ENCODE measurements around the gene TPPP2.

Gene TPPP2

GRCh38 chr14:21057803-21058675, 28.0 kb downstream of the TPPP2 start, which contains the start of gene RNASE8:
RNASE8 (plus strand) TSS chr14:21057822; CDS start chr14:21057893, 71 bp downstream.
- DNase-seq (ENCODE audit: low read depth) = no peak

DNA sequence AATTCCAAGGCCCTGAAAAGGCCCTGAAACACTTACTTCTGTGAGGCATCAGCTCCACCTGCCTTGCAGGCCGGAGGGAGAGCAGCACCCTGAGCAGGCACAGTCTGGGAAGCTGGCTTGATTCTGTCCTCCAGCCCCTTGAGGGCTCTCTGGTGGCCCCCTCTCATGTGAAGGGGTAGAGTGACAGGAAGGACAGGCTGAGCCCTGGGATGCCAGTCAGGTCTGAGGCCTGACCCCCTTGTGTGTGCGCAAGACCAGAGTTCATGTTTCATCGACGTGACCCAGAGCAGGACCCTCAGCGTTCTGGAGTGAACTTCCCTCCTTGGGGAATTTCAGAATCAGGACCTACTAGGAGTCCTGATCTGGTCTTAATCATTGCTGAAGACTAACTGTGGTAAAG, 28.9 kb downstream of the TPPP2 start:
- no peak for DNase-seq (ENCODE audit: low read depth)

DNA sequence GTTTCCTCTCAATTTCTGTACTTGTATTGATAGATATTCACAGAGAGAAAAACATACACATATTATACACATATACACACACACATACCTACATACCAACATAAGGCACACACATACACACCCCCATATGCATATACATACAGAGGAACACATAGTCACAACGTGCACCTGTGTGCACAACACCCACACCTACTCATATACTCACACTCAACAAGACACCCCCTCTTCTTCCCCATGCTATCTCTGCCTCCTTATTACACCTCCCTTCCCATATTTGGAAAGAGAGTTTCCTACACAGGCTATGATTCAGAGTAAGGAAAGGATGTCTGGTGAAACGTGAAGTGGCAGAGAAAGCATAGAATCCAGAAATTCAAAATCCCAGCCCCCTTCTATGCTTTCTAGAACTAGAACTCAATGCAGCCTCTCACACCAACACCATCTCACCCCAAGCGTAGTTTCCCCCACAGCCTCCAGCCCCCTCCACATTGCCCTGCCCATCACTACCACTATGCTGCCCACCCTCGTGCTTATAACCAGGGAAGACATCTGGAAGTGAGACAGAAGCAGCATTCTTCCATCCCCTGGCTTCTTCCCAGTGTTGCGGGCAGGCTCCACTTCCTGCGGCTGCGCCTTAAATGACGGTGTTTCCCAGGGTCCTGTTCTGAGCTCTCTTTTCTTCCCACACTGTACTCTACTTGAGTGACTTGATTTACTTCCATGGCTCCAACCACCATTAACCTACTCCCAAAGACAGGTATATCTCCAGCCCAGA, 30.0 kb downstream of the TPPP2 start:
- no peak for DNase-seq (ENCODE audit: low read depth)

DNA sequence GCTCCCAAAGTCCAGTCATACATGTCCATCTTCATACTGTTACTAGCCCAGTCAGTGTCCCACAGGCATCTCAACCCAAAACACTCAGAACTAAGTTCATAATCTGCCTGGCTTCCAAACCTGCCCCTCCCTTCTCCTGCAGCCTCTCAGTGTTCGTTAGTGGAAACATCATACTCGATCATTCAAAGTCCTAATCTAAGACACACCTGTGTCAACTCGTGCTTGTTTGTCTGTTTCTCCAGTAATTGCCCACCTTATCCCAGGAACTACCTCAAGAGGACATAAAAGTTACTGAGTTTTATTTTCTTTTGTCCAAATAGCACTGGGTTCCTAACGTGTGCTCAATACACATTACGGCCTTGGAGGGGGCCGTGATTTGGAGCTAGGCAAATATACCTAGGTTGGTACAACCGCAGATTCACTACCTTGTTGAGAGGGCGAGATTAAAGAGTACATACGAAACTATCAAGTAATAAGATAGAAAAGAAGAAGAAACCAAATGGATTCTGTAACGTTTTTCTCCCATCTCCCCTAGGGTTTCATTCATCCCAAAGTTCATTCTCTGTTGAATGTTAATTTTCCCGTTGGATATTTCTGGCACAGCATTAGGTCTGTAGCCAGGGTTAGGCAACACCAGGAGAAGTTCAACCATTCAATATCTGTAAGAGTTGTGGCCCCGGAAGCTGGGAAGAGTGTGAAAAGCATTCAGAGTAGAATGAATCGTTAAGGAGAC, 30.8 kb downstream of the TPPP2 start:
- DNase-seq (ENCODE audit: low read depth) = no peak

DNA sequence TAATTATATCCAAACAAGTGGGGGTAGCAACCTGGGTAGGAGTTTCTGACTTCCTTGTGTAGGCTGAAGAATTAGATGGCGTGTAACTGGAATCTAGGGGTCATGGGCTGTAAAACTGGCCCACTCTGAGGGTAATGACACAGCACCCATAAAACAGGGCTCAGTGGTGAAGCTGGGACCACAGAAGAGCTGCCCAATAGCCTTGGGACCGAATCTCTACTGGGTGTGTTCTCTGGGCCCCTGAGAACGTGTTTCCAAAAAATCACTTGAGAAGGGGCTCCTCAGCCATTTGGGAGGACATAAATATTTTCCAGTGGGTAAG, 31.3 kb downstream of the TPPP2 start:
- no peak for DNase-seq (ENCODE audit: low read depth)

- DNase-seq (ENCODE audit: low read depth) = no peak
These were observed 33.5 kb downstream of the TPPP2 start for GRCh38 chr14:21063479-21063878.

DNA sequence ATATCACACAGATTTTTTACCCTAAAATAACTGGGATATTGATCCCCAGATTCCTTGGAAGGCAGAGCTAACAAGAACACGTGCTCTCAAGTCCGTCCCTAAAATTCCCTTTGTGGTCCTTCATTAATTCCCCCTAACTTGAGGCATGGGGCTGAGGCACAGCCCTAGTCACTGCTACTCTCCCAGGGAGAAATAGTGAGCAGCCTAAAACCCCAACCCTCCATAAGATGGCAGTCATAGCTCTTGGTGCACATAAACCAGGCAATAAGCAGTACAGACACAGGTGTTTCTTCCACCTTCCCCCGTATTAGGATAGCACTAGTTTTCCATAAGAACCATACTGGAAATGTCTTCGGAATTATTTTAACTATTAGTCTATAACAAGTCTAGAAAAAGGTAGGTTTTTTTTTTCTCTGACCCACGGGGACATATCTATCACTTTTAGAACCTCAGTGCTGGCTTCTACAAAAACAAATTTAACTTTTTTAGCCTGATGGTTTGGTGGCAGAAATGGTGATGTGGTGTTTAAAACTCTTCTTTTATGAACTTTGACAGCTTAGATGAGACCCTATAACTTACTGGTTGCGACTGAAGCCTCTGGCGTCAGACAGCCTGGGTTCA, 37.0 kb downstream of the TPPP2 start:
- no peak for DNase-seq (ENCODE audit: low read depth)

DNA sequence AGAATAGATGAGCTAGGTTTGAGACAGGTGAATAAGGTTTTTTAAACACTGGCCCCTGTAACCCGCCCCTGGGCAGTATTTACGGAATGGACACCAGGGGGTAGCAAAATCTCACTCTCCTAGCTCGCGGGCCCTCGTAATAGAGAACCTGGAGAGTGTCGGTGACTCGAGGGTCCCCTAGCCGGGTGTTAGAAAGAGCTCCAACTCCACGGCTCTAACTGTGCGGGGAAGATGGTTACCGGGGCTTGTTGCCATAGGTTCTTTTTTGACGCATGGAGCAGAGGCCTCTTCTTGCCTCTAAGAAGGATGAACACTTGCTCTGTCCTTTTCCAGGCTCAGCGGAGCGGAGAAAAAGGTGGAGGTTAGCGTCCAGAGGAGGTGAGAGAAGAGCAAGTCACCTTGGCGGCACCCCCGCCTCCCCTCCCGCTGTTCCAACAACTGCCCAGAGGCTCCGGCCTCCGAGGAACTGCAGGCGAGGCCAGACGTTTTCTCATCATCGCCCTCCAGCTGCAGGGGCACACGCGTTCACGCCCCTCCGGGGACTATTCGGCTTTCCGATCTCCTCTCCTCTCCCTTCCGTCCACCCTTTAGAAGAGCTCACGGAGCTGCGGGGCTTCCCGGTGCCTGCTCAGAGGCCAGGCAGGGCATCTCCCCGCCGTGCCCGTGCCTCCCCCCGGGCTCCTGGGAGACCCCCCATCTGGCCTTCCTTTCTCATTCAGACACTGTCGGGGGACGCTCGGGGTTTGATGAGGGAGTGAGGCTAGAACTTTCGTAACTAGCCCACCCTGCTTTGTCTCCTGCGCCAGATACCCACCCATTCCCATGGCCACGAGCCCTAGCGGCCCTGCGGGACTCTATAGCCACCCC, 38.7 kb downstream of the TPPP2 start:
- no peak for DNase-seq (ENCODE audit: low read depth)

DNA sequence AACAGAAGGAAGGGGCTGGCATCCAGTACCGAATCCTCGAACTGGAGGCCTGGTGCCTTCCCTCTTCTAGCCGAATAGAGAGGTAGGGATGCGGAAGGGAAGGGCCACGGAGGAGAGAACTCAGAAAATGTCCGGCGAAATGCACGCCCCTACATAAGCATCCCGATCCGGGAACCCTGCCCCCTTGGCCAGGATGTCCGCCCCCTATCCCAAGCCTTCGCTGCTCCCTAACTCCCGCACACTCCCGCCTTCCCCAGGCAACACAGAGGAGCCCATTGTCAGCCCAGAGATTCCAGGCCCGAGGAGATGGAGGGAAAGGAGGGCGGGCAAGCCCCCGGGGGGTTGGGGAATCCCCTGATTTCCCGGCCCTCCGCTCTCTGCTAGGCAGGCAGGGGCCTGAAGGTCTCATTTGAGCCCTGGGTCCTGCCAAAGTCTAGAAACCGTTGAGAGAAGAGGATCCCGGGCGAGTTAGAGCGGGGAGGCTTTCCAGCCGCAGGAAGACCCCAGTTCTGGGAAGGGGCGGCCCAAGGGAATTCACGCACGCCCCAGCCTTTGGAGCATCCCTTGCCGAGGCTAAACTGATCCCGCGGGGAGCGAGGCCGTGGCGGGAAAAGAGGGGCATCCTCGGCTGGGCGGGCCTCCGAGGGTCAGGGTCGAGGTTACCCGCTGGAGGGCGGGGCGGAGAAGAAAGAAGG, 39.5 kb downstream of the TPPP2 start:
- DNase-seq (ENCODE audit: low read depth) = no peak

DNA sequence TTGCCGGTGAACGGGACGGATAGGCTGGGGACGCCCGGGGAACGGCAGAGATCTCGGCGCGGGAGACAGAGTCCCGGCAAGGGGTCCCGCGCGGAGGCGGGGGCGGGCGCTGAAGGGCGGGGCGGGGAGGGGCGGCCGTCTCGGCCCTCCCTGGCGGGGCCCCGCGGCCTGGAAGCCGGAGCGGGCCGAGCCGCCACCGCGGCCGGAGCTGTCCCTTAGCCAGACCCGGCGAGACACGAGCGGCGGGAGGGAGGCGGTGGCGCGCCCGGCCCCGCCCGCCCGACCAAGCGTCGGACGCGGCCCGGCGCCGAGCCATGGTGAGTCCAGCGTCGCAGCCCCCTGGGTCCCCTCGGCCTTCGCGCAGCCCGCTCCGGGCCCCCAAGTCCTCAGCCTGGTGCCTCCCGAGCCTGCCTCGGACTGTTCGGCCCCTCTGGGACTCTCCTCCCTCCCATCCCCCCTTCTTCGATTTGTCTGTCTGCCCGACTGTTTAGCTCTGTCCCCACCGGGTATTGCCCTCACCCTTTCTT, 40.1 kb downstream of the TPPP2 start, which contains the start of gene ARHGEF40:
Gene ARHGEF40 (plus strand): TSS at position 222 of the 527 bp plus-strand sequence. CDS start 93 bp downstream, at position 315.
- DNase-seq (ENCODE audit: low read depth) = no peak

DNA sequence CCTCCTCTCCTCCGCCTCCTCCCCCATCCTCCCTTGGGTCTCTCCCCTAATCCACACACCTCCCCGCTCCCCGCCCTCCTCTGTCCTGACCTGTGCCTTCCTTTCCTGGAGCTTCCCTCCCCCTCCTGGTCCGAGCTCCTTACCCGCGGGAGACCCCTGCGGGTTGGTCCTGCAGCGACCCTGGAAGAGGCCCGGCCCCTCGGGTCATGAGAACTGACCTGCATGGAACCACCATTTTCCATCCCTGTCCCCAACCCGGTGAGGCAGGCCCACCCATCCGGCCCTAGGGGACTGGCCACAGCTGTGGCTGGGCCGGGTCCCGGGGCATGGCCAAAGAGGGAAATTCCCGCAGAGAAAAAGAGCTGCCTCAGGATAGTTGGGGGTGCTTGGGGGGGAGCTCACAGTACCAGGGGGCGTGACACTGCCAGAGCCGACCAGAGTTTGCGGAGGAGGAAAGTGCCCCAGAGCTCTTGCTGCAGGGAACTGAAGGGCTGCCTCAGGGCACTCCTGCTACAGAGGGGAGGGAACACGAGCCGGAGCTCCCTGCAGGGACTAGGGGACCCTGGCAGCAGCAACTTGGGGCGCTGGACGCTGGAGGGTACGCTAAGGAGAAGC, 40.7 kb downstream of the TPPP2 start:
- no peak for DNase-seq (ENCODE audit: low read depth)

DNA sequence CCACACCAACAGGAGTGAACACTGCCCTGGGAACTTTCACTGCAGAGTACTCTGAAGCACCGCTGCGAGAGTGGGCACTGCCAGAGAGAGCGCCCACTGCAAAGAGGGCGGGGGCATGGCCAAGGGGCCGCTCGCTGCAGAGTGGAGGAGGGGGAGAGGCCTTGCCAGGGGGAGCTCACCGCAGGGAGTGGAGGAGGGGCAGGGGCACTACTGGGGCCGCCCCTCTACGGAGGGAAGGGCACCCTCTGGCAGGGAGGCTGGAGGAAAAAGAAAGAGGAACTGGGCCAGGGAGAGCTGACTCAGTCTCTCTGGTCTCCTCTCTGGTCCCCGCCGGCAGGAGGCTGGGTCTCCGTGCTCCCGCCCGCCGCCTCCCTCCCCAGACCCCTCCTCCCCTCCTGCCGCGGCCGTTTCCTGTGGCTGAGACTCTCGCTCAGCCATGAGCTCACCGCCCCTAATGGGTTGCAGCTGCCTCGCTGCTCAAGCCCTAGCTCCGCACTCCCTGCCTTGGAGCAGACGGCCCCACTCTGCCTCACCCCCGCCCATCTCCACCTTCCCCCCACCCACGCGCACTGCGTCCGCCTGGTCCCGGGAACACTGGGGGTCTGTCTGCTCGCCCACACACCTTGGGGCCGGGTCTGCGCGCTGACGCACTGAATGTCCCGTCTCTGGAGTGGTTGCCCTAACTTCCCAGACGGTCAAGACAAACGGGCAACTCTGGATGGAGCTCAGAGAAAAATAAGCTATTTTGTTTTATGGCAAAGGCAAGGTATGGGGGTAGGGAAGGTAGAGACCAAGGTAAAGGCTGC, 41.4 kb downstream of the TPPP2 start:
- DNase-seq (ENCODE audit: low read depth) = no peak

DNA sequence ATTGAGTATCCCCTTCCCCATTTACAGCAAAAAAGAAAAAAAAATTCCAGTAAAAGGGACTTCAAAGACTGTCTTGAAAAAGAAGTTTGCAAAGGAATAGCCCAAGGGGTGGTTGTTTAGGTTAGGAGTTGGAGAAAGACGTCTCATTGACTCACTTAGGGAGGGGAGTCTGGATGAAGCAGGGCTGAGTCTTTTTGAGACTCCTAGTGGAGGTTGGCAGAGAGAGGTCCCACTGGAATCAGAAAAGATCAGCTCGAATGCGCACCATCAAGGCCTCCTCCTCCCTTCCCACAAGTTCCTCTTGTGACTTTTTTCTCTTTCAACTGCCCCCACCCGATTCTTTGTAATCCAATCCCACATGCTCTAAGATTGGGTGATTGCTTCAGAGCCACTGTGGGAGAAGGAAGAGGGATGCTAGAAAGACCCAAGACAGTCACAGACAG, 42.0 kb downstream of the TPPP2 start:
- no peak for DNase-seq (ENCODE audit: low read depth)

DNA sequence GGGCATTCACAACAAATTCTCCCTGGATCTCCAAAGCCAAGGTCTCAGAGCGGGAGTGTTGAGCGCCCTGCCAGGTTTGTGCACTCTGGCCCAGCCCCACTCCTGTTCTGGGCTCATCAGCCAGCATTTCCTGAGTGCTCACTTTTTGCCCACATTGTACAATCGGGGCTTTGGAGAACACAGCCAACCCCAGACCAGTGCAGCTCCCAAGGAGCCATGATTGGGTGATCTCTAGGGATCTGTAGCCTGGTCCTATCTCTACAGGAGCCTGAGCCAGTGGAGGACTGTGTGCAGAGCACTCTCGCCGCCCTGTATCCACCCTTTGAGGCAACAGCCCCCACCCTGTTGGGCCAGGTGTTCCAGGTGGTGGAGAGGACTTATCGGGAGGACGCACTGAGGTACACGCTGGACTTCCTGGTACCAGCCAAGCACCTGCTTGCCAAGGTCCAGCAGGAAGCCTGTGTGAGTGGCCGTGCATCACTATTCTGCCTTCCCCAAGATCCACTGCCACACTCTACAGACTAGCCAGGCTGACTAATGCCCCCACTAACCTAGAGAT, 42.8 kb downstream of the TPPP2 start:
- no peak for DNase-seq (ENCODE audit: low read depth)

GRCh38 chr14:21073921-21074320, 43.9 kb downstream of the TPPP2 start:
- DNase-seq (ENCODE audit: low read depth) = no peak

DNA sequence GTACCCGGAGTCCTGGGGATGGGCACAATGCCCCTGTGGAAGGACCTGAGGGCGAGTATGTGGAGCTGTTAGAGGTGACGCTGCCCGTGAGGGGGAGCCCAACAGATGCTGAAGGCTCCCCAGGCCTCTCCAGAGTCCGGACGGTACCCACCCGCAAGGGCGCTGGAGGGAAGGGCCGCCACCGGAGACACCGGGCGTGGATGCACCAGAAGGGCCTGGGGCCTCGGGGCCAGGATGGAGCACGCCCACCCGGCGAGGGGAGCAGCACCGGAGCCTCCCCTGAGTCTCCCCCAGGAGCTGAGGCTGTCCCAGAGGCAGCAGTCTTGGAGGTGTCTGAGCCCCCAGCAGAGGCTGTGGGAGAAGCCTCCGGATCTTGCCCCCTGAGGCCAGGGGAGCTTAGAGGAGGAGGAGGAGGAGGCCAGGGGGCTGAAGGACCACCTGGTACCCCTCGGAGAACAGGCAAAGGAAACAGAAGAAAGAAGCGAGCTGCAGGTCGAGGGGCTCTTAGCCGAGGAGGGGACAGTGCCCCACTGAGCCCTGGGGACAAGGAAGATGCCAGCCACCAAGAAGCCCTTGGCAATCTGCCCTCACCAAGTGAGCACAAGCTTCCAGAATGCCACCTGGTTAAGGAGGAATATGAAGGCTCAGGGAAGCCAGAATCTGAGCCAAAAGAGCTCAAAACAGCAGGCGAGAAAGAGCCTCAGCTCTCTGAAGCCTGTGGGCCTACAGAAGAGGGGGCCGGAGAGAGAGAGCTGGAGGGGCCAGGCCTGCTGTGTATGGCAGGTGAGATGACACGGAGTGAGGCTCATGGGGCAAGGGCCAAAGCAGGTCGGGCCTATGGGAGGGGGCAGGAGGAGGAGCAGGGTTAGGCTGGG, 44.6 kb downstream of the TPPP2 start:
- DNase-seq (ENCODE audit: low read depth) = no peak

GRCh38 chr14:21075719-21076437, 45.9 kb downstream of the TPPP2 start:
- no peak for DNase-seq (ENCODE audit: low read depth)
